ENCODE results near the gene RPL6. TPM values are rescaled to one million over a fixed set of nuclear protein-coding genes. Genes with fewer than 3 reads are reported as not detected.

Gene RPL6
- total RNA-seq, 6 donors from 2014 or later: 540 to 983 (median 822) TPM

Other genes starting within 250 kb of the RPL6 start
- gene HECTD4, start 27.2 kb downstream of the RPL6 start, total RNA-seq: 100 to 1,000 TPM in 2 of 6 donors, 10 to 100 TPM in 4; 34.1 to 196 (median 50.0) TPM
- 10 to 100 TPM; 52.0 to 99.1 (median 84.5) TPM for gene PTPN11, start 9.3 kb upstream of the RPL6 start, total RNA-seq